GM23338 (cell line): ENCODE results near the gene NLN. TPM values are rescaled to one million over a fixed set of nuclear protein-coding genes. Genes with fewer than 3 reads are reported as not detected.

Source experiments
- ATAC-seq: fragments of 200-7000 bp; cut with Tn5 transposase; 3 replicates; pipeline ENCODE4 v1.9.1; 2020
- DNase-seq: peaks from one replicate; pipeline ENCODE4 v3.0.0-alpha.2; 2015; ENCODE audit warnings: low spot score
- H2AFZ ChIP-seq: fragments of 200-600 bp; sonication (generic); 2 replicates; pipeline ENCODE4 v1.8.0; 2016; ENCODE audit warnings: antibody characterized with exemption, mild to moderate bottlenecking, moderate library complexity
- H3F3A ChIP-seq: fragments of 200-600 bp; sonication (generic); replicated peaks from 2 replicates; pipeline ENCODE4 v1.8.0; 2017; ENCODE audit warnings: antibody characterized with exemption, mixed run types, low read depth
- H3K27ac ChIP-seq: fragments of 200-600 bp; sonication (generic); 2 replicates; pipeline ENCODE4 v1.6.1; 2016; ENCODE audit warnings: low read depth
- H3K27me3 ChIP-seq: fragments of 200-600 bp; sonication (generic); 2 replicates; pipeline ENCODE4 v1.8.0; 2016; ENCODE audit warnings: mild to moderate bottlenecking, mixed run types, moderate library complexity; ENCODE audit not compliant: insufficient read depth
- H3K36me3 ChIP-seq: fragments of 200-600 bp; sonication (generic); 2 replicates; pipeline ENCODE4 v1.8.0; 2016; ENCODE audit warnings: mild to moderate bottlenecking; ENCODE audit not compliant: insufficient read depth
- H3K4me1 ChIP-seq: fragments of 200-600 bp; sonication (generic); 2 replicates; pipeline ENCODE4 v1.8.0; 2016; ENCODE audit warnings: mild to moderate bottlenecking, moderate library complexity; ENCODE audit not compliant: insufficient read depth
- H3K4me2 ChIP-seq: fragments of 200-600 bp; sonication (generic); 2 replicates; pipeline ENCODE4 v1.7.1; 2017; ENCODE audit warnings: mixed run types
- H3K4me3 ChIP-seq: fragments of 200-600 bp; sonication (generic); 2 replicates; pipeline ENCODE4 v1.6.1; 2016; ENCODE audit warnings: mixed run types
- H3K79me2 ChIP-seq: fragments of 200-600 bp; sonication (generic); replicated peaks from 2 replicates; pipeline ENCODE4 v1.8.0; 2017; ENCODE audit warnings: mild to moderate bottlenecking; ENCODE audit not compliant: insufficient read depth
- H3K9me2 ChIP-seq: fragments of 200-600 bp; sonication (generic); 2 replicates; pipeline ENCODE4 v1.8.0; 2017; ENCODE audit not compliant: insufficient read depth
- H4K20me1 ChIP-seq: fragments of 200-600 bp; sonication (generic); replicated peaks from 2 replicates; pipeline ENCODE4 v1.8.0; 2017; ENCODE audit warnings: mild to moderate bottlenecking; ENCODE audit not compliant: insufficient read depth
- H3K27ac Mint-ChIP-seq: 2 replicates; pipeline ENCODE4 v1.8.0; 2020; ENCODE audit warnings: inconsistent platforms, mild to moderate bottlenecking, moderate library complexity, mixed read lengths
- H3K27me3 Mint-ChIP-seq: 3 replicates; pipeline ENCODE4 v1.8.0; 2022; ENCODE audit warnings: low read depth, mild to moderate bottlenecking, moderate library complexity, mixed read lengths, inconsistent platforms; ENCODE audit not compliant: insufficient read depth, poor library complexity
- H3K36me3 Mint-ChIP-seq: 3 replicates; pipeline ENCODE4 v1.8.0; 2021; ENCODE audit warnings: low read depth, mild to moderate bottlenecking, inconsistent platforms, moderate library complexity, mixed read lengths
- H3K4me1 Mint-ChIP-seq: 3 replicates; pipeline ENCODE4 v1.8.0; 2020; ENCODE audit warnings: mild to moderate bottlenecking, inconsistent platforms, mixed read lengths
- H3K4me3 Mint-ChIP-seq: 3 replicates; pipeline ENCODE4 v1.8.0; 2021; ENCODE audit warnings: moderate library complexity, mild to moderate bottlenecking, inconsistent platforms, mixed read lengths
- H3K9me3 Mint-ChIP-seq: 3 replicates; pipeline ENCODE4 v1.8.0; 2020; ENCODE audit warnings: moderate library complexity, mild to moderate bottlenecking, inconsistent platforms, mixed read lengths
- CREB1 ChIP-seq: fragments of 250-450 bp; sonication (Bioruptor Pico); IDR thresholded peaks from 2 replicates; pipeline ENCODE4 v1.5.0; 2020; ENCODE audit warnings: low read depth, mild to moderate bottlenecking, moderate library complexity
- ETS1 ChIP-seq: IDR thresholded peaks from 2 replicates; pipeline ENCODE4 v1.6.1; 2016; ENCODE audit warnings: antibody characterized with exemption
- EZH2 ChIP-seq: fragments of 200-600 bp; sonication (generic); IDR thresholded peaks from one replicate; pipeline ENCODE4 v1.8.0; 2017; ENCODE audit warnings: antibody characterized with exemption, mild to moderate bottlenecking, low read depth; ENCODE audit not compliant: unreplicated experiment
- EZH2phosphoT487 ChIP-seq: fragments of 200-600 bp; sonication (generic); IDR thresholded peaks from one replicate; pipeline ENCODE4 v1.8.1; 2018; ENCODE audit warnings: antibody characterized with exemption; ENCODE audit not compliant: unreplicated experiment
- JUNB ChIP-seq: IDR thresholded peaks from one replicate; pipeline ENCODE4 v1.6.1; 2016; ENCODE audit warnings: antibody characterized with exemption; ENCODE audit not compliant: unreplicated experiment
- STAT1 ChIP-seq: IDR thresholded peaks from one replicate; pipeline ENCODE4 v1.6.1; 2016; ENCODE audit warnings: antibody characterized with exemption; ENCODE audit not compliant: unreplicated experiment
- ZNF114 ChIP-seq: fragments of 250-450 bp; sonication (Bioruptor Pico); IDR thresholded peaks from 2 replicates; pipeline ENCODE4 v1.5.0; 2020; ENCODE audit warnings: mild to moderate bottlenecking, moderate library complexity
- ZNF331 ChIP-seq: fragments of 250-450 bp; sonication (Bioruptor Pico); IDR thresholded peaks from 2 replicates; pipeline ENCODE4 v1.5.0; 2020; ENCODE audit warnings: low read depth, mild to moderate bottlenecking, moderate library complexity
- ZNF462 ChIP-seq: fragments of 250-450 bp; sonication (Bioruptor Pico); IDR thresholded peaks from 2 replicates; pipeline ENCODE4 v1.5.0; 2020; ENCODE audit warnings: mild to moderate bottlenecking, moderate library complexity
- polyA plus RNA-seq: library from polyadenylated mRNA; unstranded; fragments of >200 nt; fragmentation: Nextera tagmentation; extraction: Ambion mirVana; gene quantifications from 2 replicates; pipeline ENCODE4 v1.2.1, GENCODE V29; 2016
- total RNA-seq: library from RNA; depleted of rRNA; stranded (reverse); fragments of >200 nt; shearing (Covaris generic); gene quantifications from 2 replicates; pipeline ENCODE4 v1.2.3, GENCODE V29; 2014

Gene NLN
- total and polyA plus RNA-seq, 2 experiments from 2014 or later, result 56.4 to 168 TPM

- no peaks in the 10 kb centered on the region for H3K9me3 Mint-ChIP-seq
- H3K36me3 Mint-ChIP-seq, result no peaks in the 10 kb centered on the region; the same call in 2 of the 3 replicates
These were observed 109.3 kb downstream of the NLN start for GRCh38 chr5:65831276-65831675.

More at GRCh38 chr5:65831276-65831675, 109.3 kb downstream of the NLN start:
- Histone ChIP-seq H3F3A (0 out of 2 replicates have a peak, but pooled peaks cover 3% of the 10 kb centered on the region), H3K4me3 (no peak overlapping the region), H3K36me3 (no peaks in the 10 kb centered on the region), H3K79me2 (no peaks in the 10 kb centered on the region), H3K4me1 (peaks cover 6% of the 10 kb centered on the region; the same call in 1 of the 2 replicates), H3K9me2 (no peaks in the 10 kb centered on the region), H4K20me1 (peaks cover 6% of the 10 kb centered on the region; the same call in 1 of the 2 replicates), H3K27ac (peak overlapping the region; percentile 20; the same call in 1 of the 2 replicates), H3K27me3 (no peaks in the 10 kb centered on the region), H3K4me2 (no peak overlapping the region), H2AFZ (no peak overlapping the region)
- Mint-ChIP-seq H3K4me1 (peaks cover 12% of the 10 kb centered on the region), H3K27ac (no peak overlapping the region), H3K27me3 (no peaks in the 10 kb centered on the region), H3K4me3 (no peak overlapping the region)
- ATAC-seq (no peak), DNase-seq (no peak)
- TF ChIP-seq ETS1, result no peak
- no peak for TF ChIP-seq ZNF114 (CRISPR knock-in tag)
- TF ChIP-seq JUNB, result no peak
- TF ChIP-seq ZNF331 (CRISPR knock-in tag), result no peak
- no peak for TF ChIP-seq EZH2
- TF ChIP-seq STAT1, result no peak
- TF ChIP-seq ZNF462 (CRISPR knock-in tag), result no peak
- no peak for TF ChIP-seq EZH2phosphoT487
- TF ChIP-seq CREB1 (CRISPR knock-in tag), result no peak
